GM20431 (cell line): ENCODE data around the gene CHD6.
"Not testable (repeated sequence)": the region's sequence is repeated elsewhere in the genome, so short reads cannot be mapped to it uniquely, and the experiment has no call there.

Experiments used
- in situ Hi-C: fragments of 300-500 bp; cut with MseI, MboI; formaldehyde crosslinking; loops from one replicate; pipeline ENCODE4 v1.15.0; 2020; ENCODE audit warnings: low sequenced_read_pairs; ENCODE audit not compliant: unreplicated experiment

The CHD6 gene

GRCh38 chr20:41547221-41547620 is 71.0 kb downstream of the CHD6 start:
- in situ Hi-C loops, result no loop called here

GRCh38 chr20:41546535-41546934 is 71.6 kb downstream of the CHD6 start:
- in situ Hi-C loops, result no loop called here

- in situ Hi-C loops, result no loop called here
Measured at GRCh38 chr20:41544472-41544871, 73.7 kb downstream of the CHD6 start.

GRCh38 chr20:41540918-41541317 is 77.3 kb downstream of the CHD6 start:
- in situ Hi-C loops, result no loop called here

GRCh38 chr20:41540459-41540858 is 77.7 kb downstream of the CHD6 start:
- in situ Hi-C loops, result no loop called here

GRCh38 chr20:41538810-41539596 is 79.2 kb downstream of the CHD6 start:
- in situ Hi-C loops, result no loop called here

GRCh38 chr20:41537865-41538264 is 80.3 kb downstream of the CHD6 start:
- in situ Hi-C loops, result no loop called here

GRCh38 chr20:41535551-41535950 is 82.6 kb downstream of the CHD6 start:
- in situ Hi-C loops, result not testable (repeated sequence)

GRCh38 chr20:41534842-41535241 is 83.3 kb downstream of the CHD6 start:
- in situ Hi-C loops, result no loop called here

GRCh38 chr20:41534170-41534569 is 84.0 kb downstream of the CHD6 start:
- in situ Hi-C loops, result no loop called here

- in situ Hi-C loops, result no loop called here
Measured at GRCh38 chr20:41533537-41534136, 84.5 kb downstream of the CHD6 start.

GRCh38 chr20:41532935-41533334 is 85.2 kb downstream of the CHD6 start:
- in situ Hi-C loops, result no loop called here

GRCh38 chr20:41531518-41532275 is 86.5 kb downstream of the CHD6 start:
- in situ Hi-C loops, result no loop called here

- in situ Hi-C loops, result no loop called here
Measured at GRCh38 chr20:41530923-41531322, 87.3 kb downstream of the CHD6 start.

GRCh38 chr20:41526327-41526726 is 91.8 kb downstream of the CHD6 start:
- in situ Hi-C loops, result no loop called here

GRCh38 chr20:41524980-41525613 is 93.1 kb downstream of the CHD6 start:
- in situ Hi-C loops, result no loop called here

- in situ Hi-C loops, result no loop called here
Measured at GRCh38 chr20:41523857-41524256, 94.3 kb downstream of the CHD6 start.

- in situ Hi-C loops, result no loop called here
Measured at GRCh38 chr20:41513829-41514228, 104.3 kb downstream of the CHD6 start.

- in situ Hi-C loops, result no loop called here
Measured at GRCh38 chr20:41512624-41513023, 105.6 kb downstream of the CHD6 start.

- in situ Hi-C loops, result no loop called here
Measured at GRCh38 chr20:41510847-41511450, 107.2 kb downstream of the CHD6 start.
